ENCODE data around the gene IL23A.

The IL23A gene

DNA sequence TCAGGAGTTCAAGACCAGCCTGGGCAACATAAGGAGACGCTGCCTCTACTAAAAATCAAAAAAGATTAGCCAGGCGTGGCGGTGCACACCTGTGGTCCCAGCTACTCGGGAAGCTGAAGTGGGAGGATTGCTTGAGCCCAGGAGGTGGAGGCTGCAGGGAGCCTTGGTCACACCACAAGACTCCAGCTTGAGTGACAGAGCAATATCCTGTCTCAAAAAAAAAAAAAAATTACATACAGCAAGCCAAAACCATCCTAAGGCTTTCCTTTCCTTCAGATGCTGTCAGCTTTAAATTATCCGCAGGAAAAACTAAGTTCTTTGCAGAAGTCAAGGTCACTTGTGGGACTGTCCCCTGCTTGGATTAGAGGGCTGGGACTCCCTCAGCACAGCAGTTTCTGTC is 39.9 kb upstream of the IL23A start:
- H3K4me3 ChIP-seq (ENCODE audit: low read depth in 1 of 2, low read length in 2 of 2): peak overlapping the region; percentile 75 to 91; a peak in 3 of 4 replicates
- DNase-seq (peak; percentile 20), ATAC-seq (ENCODE audit: insufficient read depth, low read depth) (no peak)
- peaks cover 78% of the 10 kb centered on the region for H3K79me2 ChIP-seq (ENCODE audit: insufficient read depth, low read length)
- H2AFZ ChIP-seq (ENCODE audit: low read depth, low read length): no peak overlapping the region
- peaks cover 23% of the 10 kb centered on the region; the same call in 1 of the 2 replicates for H4K20me1 ChIP-seq (ENCODE audit: insufficient read depth, low read length)
- H3K27me3 ChIP-seq (ENCODE audit: insufficient read depth, low read length, poor library complexity): no peaks in the 10 kb centered on the region
- H3K9me3 ChIP-seq (ENCODE audit: insufficient read depth, low read length, severe bottlenecking): no peaks in the 10 kb centered on the region
- H3K27ac ChIP-seq (ENCODE audit: low read length): peak overlapping the region; percentile 69
- peak overlapping the region; percentile 80 for H3K4me2 ChIP-seq (ENCODE audit: insufficient read depth, low read length)
- H3K36me3 ChIP-seq (ENCODE audit: insufficient read depth, low read length): peaks cover 36% of the 10 kb centered on the region
- H3K9ac ChIP-seq (ENCODE audit: low read depth, low read length): peak overlapping the region; percentile 84
- H3K4me1 ChIP-seq (ENCODE audit: insufficient read depth, low read length): peaks cover 56% of the 10 kb centered on the region
- TF ChIP-seq EZH2 (IDR thresholded peaks at IDR 0.05; ENCODE audit: borderline replicate concordance, low read depth, low read length, severe bottlenecking) (no peak), CTCF (IDR thresholded peaks at IDR 0.05; ENCODE audit: borderline replicate concordance, extremely low read depth, low read length, poor library complexity, severe bottlenecking) (no peak)

- Histone ChIP-seq H3K9ac (ENCODE audit: low read depth, low read length) (peak overlapping the region; percentile 84), H3K36me3 (ENCODE audit: insufficient read depth, low read length) (peaks cover 31% of the 10 kb centered on the region), H2AFZ (ENCODE audit: low read depth, low read length) (peak overlapping the region; percentile 81), H3K4me2 (ENCODE audit: insufficient read depth, low read length) (peak overlapping the region; percentile 80), H3K4me1 (ENCODE audit: insufficient read depth, low read length) (peaks cover 56% of the 10 kb centered on the region), H3K79me2 (ENCODE audit: insufficient read depth, low read length) (peaks cover 73% of the 10 kb centered on the region), H3K4me3 (ENCODE audit: low read depth in 1 of 2, low read length in 2 of 2) (peak overlapping the region; percentile 75 to 91), H3K27ac (ENCODE audit: low read length) (peak overlapping the region; percentile 69), H3K27me3 (ENCODE audit: insufficient read depth, low read length, poor library complexity) (no peaks in the 10 kb centered on the region), H4K20me1 (ENCODE audit: insufficient read depth, low read length) (peaks cover 23% of the 10 kb centered on the region; the same call in 1 of the 2 replicates), H3K9me3 (ENCODE audit: insufficient read depth, low read length, severe bottlenecking) (no peaks in the 10 kb centered on the region)
- TF ChIP-seq CTCF (IDR thresholded peaks at IDR 0.05; ENCODE audit: borderline replicate concordance, extremely low read depth, low read length, poor library complexity, severe bottlenecking) (no peak), EZH2 (IDR thresholded peaks at IDR 0.05; ENCODE audit: borderline replicate concordance, low read depth, low read length, severe bottlenecking) (no peak)
- no peak; the same call in 2 of the 3 replicates for ATAC-seq (ENCODE audit: insufficient read depth, low read depth)
- no peak for DNase-seq
These were observed 39.3 kb upstream of the IL23A start for GRCh38 chr12:56299308-56299852.

- H3K79me2 ChIP-seq (ENCODE audit: insufficient read depth, low read length): peaks cover 66% of the 10 kb centered on the region
- H3K9me3 ChIP-seq (ENCODE audit: insufficient read depth, low read length, severe bottlenecking): no peaks in the 10 kb centered on the region
- peak; percentile 99 for DNase-seq
- peak within 1 kb of the TSS; percentile 80 for H3K4me2 ChIP-seq (ENCODE audit: insufficient read depth, low read length)
- peak within 1 kb of the TSS; percentile 75 to 91 for H3K4me3 ChIP-seq (ENCODE audit: low read depth in 1 of 2, low read length in 2 of 2)
- H3K4me1 ChIP-seq (ENCODE audit: insufficient read depth, low read length): peaks cover 56% of the 10 kb centered on the region
- no peaks in the 10 kb centered on the region for H3K27me3 ChIP-seq (ENCODE audit: insufficient read depth, low read length, poor library complexity)
- peak; percentile 94 for ATAC-seq (ENCODE audit: insufficient read depth, low read depth)
- peaks cover 28% of the 10 kb centered on the region for H3K36me3 ChIP-seq (ENCODE audit: insufficient read depth, low read length)
- peak within 1 kb of the TSS; percentile 91 for H2AFZ ChIP-seq (ENCODE audit: low read depth, low read length)
- TF ChIP-seq CTCF (IDR thresholded peaks at IDR 0.05; ENCODE audit: borderline replicate concordance, extremely low read depth, low read length, poor library complexity, severe bottlenecking): no peak
- no peak for TF ChIP-seq EZH2 (IDR thresholded peaks at IDR 0.05; ENCODE audit: borderline replicate concordance, low read depth, low read length, severe bottlenecking)
- H3K9ac ChIP-seq (ENCODE audit: low read depth, low read length): peak within 1 kb of the TSS; percentile 84
- peaks cover 23% of the 10 kb centered on the region; the same call in 1 of the 2 replicates for H4K20me1 ChIP-seq (ENCODE audit: insufficient read depth, low read length)
- H3K27ac ChIP-seq (ENCODE audit: low read length): peak within 1 kb of the TSS; percentile 92
These were observed 38.6 kb upstream of the IL23A start, which contains the start of gene CS for GRCh38 chr12:56299853-56300643. TSS of gene CS (minus strand) at chr12:56300330. CDS start at chr12:56300201, 129 bp downstream.

All from DND-41 (cell line).